ENCODE results near the gene BARX2.

BARX2 gene

GRCh38 chr11:129366737-129367597 lies 8.7 kb upstream of the BARX2 start:
- DNase-seq (ENCODE audit: low read depth in 2 of 2): no peak
- TF ChIP-seq CTCF (IDR thresholded peaks at IDR 0.05; ENCODE audit: low read depth, low read length): no peak
- H3K4me3 ChIP-seq (replicated peaks in 1 of 2; ENCODE audit: low read depth in 2 of 2, low read length in 2 of 2): no peak overlapping the region

- no peak overlapping the region for H3K4me3 ChIP-seq (replicated peaks in 1 of 2; ENCODE audit: low read depth in 2 of 2, low read length in 2 of 2)
- no peak for TF ChIP-seq CTCF (IDR thresholded peaks at IDR 0.05; ENCODE audit: low read depth, low read length)
- no peak for DNase-seq (ENCODE audit: low read depth in 2 of 2)
Measured at GRCh38 chr11:129368889-129369672, 6.6 kb upstream of the BARX2 start.

- DNase-seq (ENCODE audit: low read depth in 2 of 2): no peak
- no peak for TF ChIP-seq CTCF (IDR thresholded peaks at IDR 0.05; ENCODE audit: low read depth, low read length)
Measured at GRCh38 chr11:129370715-129371114, 4.9 kb upstream of the BARX2 start.

GRCh38 chr11:129372609-129373488 lies 2.8 kb upstream of the BARX2 start:
- DNase-seq (ENCODE audit: low read depth in 2 of 2): no peak
- H3K4me3 ChIP-seq (replicated peaks in 1 of 2; ENCODE audit: low read depth in 2 of 2, low read length in 2 of 2): peak overlapping the region; percentile 14 to 15
- no peak for TF ChIP-seq CTCF (IDR thresholded peaks at IDR 0.05; ENCODE audit: low read depth, low read length)

More at GRCh38 chr11:129370715-129371114, 4.9 kb upstream of the BARX2 start:
- H3K4me3 ChIP-seq (replicated peaks in 1 of 2; ENCODE audit: low read depth in 2 of 2, low read length in 2 of 2): no peak overlapping the region

- DNase-seq (ENCODE audit: low read depth in 2 of 2): peak in 1 of 2 donors; percentile 41
- peak overlapping the region; percentile 14 to 36 for H3K4me3 ChIP-seq (replicated peaks in 1 of 2; ENCODE audit: low read depth in 2 of 2, low read length in 2 of 2)
- TF ChIP-seq CTCF (IDR thresholded peaks at IDR 0.05; ENCODE audit: low read depth, low read length): no peak
Measured at GRCh38 chr11:129373489-129373953, 2.1 kb upstream of the BARX2 start.
